HG02798 (cell line): Measurements from ENCODE around the gene TRIP4.

Experiments
- ATAC-seq: cut with Tn5 transposase; IDR thresholded peaks from one replicate; pipeline ENCODE4 v1.9.1; 2021; ENCODE audit warnings: mild to moderate bottlenecking; ENCODE audit not compliant: unreplicated experiment, poor library complexity

Gene TRIP4

GRCh38 chr15:64443747-64444621 is 56.3 kb downstream of the TRIP4 start:
- ATAC-seq = peak; percentile 68

- ATAC-seq = no peak
Measured at GRCh38 chr15:64444836-64445235, 57.2 kb downstream of the TRIP4 start.

GRCh38 chr15:64447536-64448315 is 60.1 kb downstream of the TRIP4 start:
- ATAC-seq = no peak

- no peak for ATAC-seq
Measured at GRCh38 chr15:64452988-64453688, 65.5 kb downstream of the TRIP4 start.

- no peak for ATAC-seq
Measured at GRCh38 chr15:64453689-64454037, 66.0 kb downstream of the TRIP4 start.

DNA sequence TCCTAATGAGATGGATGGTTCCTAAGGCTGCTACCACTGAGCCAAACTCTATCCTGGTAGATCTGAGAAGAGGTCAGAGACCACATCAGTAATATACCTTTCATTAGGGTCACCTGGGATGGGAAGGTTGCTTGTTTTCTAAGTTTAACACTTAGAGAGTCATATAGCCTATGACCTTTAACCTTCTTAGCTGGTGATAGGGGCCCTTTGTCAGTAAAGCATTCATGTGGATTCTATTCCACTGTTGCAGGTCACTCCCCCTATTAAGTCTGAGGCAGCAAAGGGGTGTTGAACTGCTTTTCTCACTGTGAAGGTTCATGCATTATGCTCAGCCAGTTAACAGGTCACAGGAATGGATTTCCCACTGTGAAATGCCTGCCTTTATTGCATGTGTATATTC is 66.6 kb downstream of the TRIP4 start:
- no peak for ATAC-seq

DNA sequence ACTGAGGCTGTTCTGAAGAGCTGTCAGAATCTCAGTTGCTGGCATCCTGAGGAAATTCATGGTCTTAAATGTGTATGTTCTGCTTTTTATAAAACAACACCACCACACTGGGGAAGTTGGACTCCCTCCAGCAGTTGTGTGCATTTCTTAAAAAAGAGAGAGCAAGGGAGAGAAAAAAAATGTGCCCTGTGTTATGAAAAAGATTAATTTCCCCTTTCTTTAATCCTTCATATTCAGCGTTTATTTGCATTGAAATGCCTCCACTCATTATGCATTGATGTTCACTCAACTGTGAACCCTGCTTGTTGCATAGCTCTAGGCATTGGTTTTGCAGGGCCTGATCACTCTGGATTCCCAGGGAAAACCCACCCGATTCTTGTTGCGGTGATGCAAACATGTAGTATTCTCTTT is 68.3 kb downstream of the TRIP4 start:
- no peak for ATAC-seq

- no peak for ATAC-seq
Measured at GRCh38 chr15:64456634-64457108, 69.0 kb downstream of the TRIP4 start.

GRCh38 chr15:64459066-64459781 is 71.6 kb downstream of the TRIP4 start:
- no peak for ATAC-seq

GRCh38 chr15:64460206-64460723 is 72.6 kb downstream of the TRIP4 start, which contains the start of gene ZNF609:
Gene ZNF609, plus strand, starts transcription at chr15:64460578. Its CDS starts 38,842 bp downstream, at chr15:64499420.
- ATAC-seq = peak; percentile 72

- ATAC-seq = no peak
Measured at GRCh38 chr15:64460724-64461720, 73.4 kb downstream of the TRIP4 start.

DNA sequence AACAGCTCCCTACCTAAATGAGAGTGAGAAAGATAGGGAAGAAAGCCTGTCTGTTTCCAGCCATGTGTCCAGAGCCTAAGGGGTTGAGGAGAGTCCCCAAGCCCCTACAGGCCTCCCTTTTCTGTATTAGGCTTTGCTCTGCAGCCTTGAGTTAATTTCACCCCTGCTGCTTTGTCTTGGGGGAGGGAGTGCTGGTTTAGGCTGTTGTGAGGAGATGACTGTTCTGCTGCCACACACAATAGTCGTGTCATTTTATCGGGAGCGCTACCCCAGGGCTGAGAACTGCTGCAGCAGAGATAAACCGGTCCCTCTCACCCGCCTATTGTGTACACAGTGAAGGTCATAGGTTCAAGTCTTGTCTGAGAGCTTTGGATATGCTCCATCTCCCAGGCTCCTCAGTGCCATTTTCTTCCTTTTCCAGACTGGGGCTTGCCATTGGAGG is 74.1 kb downstream of the TRIP4 start:
- ATAC-seq = no peak

DNA sequence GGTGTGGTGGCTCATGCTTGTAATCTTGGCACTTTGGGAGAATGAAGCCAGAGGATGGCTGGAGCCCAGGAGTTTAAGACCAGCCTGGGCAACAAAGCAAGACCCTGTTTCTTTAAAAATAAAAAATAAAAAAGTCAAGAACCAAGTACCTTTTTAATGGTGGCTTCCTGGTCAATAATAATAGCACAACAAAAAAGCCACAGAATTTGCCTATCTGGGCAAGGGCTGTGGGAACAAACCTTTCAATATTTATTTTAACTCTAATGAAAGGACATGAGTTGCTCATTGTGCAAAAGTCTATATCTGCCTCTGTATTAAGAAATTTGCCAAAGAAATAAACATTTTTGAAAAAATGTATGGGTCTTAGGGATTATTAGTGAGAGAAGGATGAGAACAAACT is 74.9 kb downstream of the TRIP4 start:
- ATAC-seq = no peak

- ATAC-seq = no peak
Measured at GRCh38 chr15:64464276-64465005, 76.8 kb downstream of the TRIP4 start.

DNA sequence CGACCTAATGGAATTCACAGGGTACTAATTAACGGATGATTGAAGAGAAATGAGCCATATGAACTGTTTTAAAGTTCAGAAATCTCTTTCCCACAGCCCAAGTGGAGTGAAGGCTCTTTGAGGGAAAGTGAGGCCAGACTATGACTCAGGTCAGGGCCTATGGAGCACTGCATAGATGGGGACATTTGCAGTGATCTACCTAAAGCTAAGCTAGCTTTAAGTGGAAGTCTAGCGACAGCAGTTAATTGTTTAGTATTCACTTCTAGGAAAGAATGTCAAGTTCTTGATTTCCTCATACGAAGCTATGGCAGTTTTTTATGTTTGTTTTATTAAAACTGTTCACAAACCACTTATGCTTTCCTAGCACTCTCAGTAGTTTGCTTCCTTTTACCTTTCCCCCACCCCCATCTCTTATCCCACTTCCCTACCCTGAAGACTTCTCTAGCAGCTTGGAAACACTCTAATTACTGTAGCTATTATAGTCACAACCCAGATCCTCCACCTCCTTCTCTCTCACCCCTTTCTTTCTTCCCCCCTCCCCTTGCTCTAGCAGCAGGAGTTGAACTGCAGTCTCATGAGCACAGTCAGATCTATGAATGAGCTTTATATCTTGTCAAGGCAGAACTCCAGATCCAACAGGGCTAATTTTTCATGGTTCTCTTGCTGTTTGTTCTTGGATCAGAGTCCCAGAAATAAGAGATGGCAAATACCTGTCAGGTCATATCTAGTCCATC is 78.9 kb downstream of the TRIP4 start:
- no peak for ATAC-seq

DNA sequence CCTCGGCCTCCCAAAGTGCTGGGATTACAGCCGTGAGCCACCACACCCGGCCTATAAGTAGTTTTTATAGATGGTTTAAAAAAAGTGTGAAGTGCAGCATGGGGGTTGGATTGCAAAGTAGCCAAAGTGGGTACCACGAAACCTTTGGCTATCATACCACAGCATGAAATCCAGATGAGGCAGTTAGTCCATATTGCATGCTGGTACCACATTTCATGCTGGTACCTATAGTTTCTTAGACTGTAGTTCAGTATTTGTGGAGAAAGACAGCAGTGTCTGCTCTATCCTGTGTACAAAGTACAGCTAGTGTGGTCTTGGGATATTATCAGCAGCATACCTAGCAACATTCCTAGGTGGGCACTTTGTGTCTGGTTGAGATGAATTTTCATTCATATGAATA is 84.5 kb downstream of the TRIP4 start:
- no peak for ATAC-seq

- no peak for ATAC-seq
Measured at GRCh38 chr15:64474846-64475245, 87.2 kb downstream of the TRIP4 start.
